Loucy (cell line): ENCODE measurements around the gene HS6ST1.

Source experiments
- H2AFZ ChIP-seq: fragments of 200-600 bp; sonication (generic); 2 replicates; pipeline ENCODE4 v1.6.0; 2016; ENCODE audit warnings: antibody characterized with exemption, mild to moderate bottlenecking, low read length, moderate library complexity
- H3F3A ChIP-seq: fragments of 200-600 bp; 2 replicates; pipeline ENCODE4 v1.6.0; 2016; ENCODE audit warnings: antibody characterized with exemption, low read depth, mild to moderate bottlenecking
- H3K27me3 ChIP-seq: fragments of 200-600 bp; sonication (generic); 2 replicates; pipeline ENCODE4 v1.6.1; 2014; ENCODE audit warnings: low read length, mild to moderate bottlenecking; ENCODE audit not compliant: insufficient read depth, poor library complexity, severe bottlenecking
- H3K36me3 ChIP-seq: fragments of 200-600 bp; sonication (generic); 2 replicates; pipeline ENCODE4 v1.6.1; 2016; ENCODE audit warnings: low read length; ENCODE audit not compliant: insufficient read depth
- H3K4me1 ChIP-seq: fragments of 200-600 bp; sonication (generic); 2 replicates; pipeline ENCODE4 v1.5.1; 2014; ENCODE audit warnings: low read length, mild to moderate bottlenecking; ENCODE audit not compliant: insufficient read depth, poor library complexity, severe bottlenecking
- H3K4me2 ChIP-seq: fragments of 200-600 bp; sonication (generic); 2 replicates; pipeline ENCODE4 v1.6.0; 2014; ENCODE audit warnings: antibody characterized with exemption, low read length, low read depth, mild to moderate bottlenecking; ENCODE audit not compliant: poor library complexity, severe bottlenecking
- H3K4me3 ChIP-seq: fragments of 200-600 bp; sonication (generic); 2 replicates; pipeline ENCODE4 v1.5.1; 2014; ENCODE audit warnings: low read length, mild to moderate bottlenecking, mixed read lengths; ENCODE audit not compliant: poor library complexity, severe bottlenecking
- H3K79me2 ChIP-seq: fragments of 200-600 bp; sonication (generic); 2 replicates; pipeline ENCODE4 v1.6.1; 2014; ENCODE audit warnings: low read length; ENCODE audit not compliant: insufficient read depth
- H3K9ac ChIP-seq: fragments of 200-600 bp; sonication (generic); 2 replicates; pipeline ENCODE4 v1.6.0; 2014; ENCODE audit warnings: mild to moderate bottlenecking, low read depth, low read length, moderate library complexity; ENCODE audit not compliant: poor library complexity, severe bottlenecking
- H3K9me2 ChIP-seq: fragments of 200-600 bp; sonication (generic); replicated peaks from 2 replicates; pipeline ENCODE4 v1.6.1; 2016; ENCODE audit warnings: low read depth, low read length, mixed read lengths
- H3K9me3 ChIP-seq: fragments of 200-600 bp; sonication (generic); 2 replicates; pipeline ENCODE4 v1.6.1; 2014; ENCODE audit warnings: mild to moderate bottlenecking, antibody characterized with exemption, low read length, low read depth; ENCODE audit not compliant: insufficient read depth
- H4K20me1 ChIP-seq: fragments of 200-600 bp; sonication (generic); 2 replicates; pipeline ENCODE4 v1.6.0; 2014; ENCODE audit warnings: antibody characterized with exemption, low read length, mild to moderate bottlenecking; ENCODE audit not compliant: insufficient read depth, poor library complexity, severe bottlenecking
- CTCF ChIP-seq: fragments of 200-600 bp; sonication (generic); conservative IDR thresholded peaks from 2 replicates; pipeline ENCODE4 v1.5.1; 2014; ENCODE audit warnings: mild to moderate bottlenecking, antibody characterized with exemption, low read length
- EZH2phosphoT487 ChIP-seq: fragments of 200-600 bp; IDR thresholded peaks from 2 replicates; pipeline ENCODE4 v1.6.1; 2018; ENCODE audit warnings: antibody characterized with exemption, mild to moderate bottlenecking, moderate library complexity, borderline replicate concordance

Gene HS6ST1

GRCh38 chr2:128299628-128300027 is 19.0 kb downstream of the HS6ST1 start:
- H3F3A ChIP-seq: peaks cover 4% of the 10 kb centered on the region; the same call in 1 of the 2 replicates
- no peaks in the 10 kb centered on the region for H3K9me2 ChIP-seq
- no peaks in the 10 kb centered on the region for H3K27me3 ChIP-seq
- peaks cover 100% of the 10 kb centered on the region for H3K79me2 ChIP-seq
- TF ChIP-seq EZH2phosphoT487 (no peak), CTCF (no peak)
- H3K4me1 ChIP-seq: peaks cover 16% of the 10 kb centered on the region
- no peak overlapping the region for H3K9ac ChIP-seq
- H3K36me3 ChIP-seq: peaks cover 98% of the 10 kb centered on the region
- peaks cover 100% of the 10 kb centered on the region for H4K20me1 ChIP-seq
- no peak overlapping the region for H3K4me3 ChIP-seq
- H3K4me2 ChIP-seq: peak overlapping the region; percentile 28
- H3K9me3 ChIP-seq: no peaks in the 10 kb centered on the region
- H2AFZ ChIP-seq: no peak overlapping the region

GRCh38 chr2:128298846-128299507 is 19.7 kb downstream of the HS6ST1 start:
- H3K9me2 ChIP-seq: no peaks in the 10 kb centered on the region
- no peak overlapping the region for H3K4me3 ChIP-seq
- TF ChIP-seq EZH2phosphoT487: no peak
- TF ChIP-seq CTCF: no peak
- H3K36me3 ChIP-seq: peaks cover 98% of the 10 kb centered on the region
- H3K79me2 ChIP-seq: peaks cover 100% of the 10 kb centered on the region
- H3F3A ChIP-seq: peaks cover 4% of the 10 kb centered on the region; the same call in 1 of the 2 replicates
- no peaks in the 10 kb centered on the region for H3K27me3 ChIP-seq
- peaks cover 11% of the 10 kb centered on the region for H3K4me1 ChIP-seq
- H4K20me1 ChIP-seq: peaks cover 100% of the 10 kb centered on the region
- no peak overlapping the region for H2AFZ ChIP-seq
- H3K9ac ChIP-seq: no peak overlapping the region
- H3K9me3 ChIP-seq: no peaks in the 10 kb centered on the region
- H3K4me2 ChIP-seq: peak overlapping the region; percentile 28

GRCh38 chr2:128298286-128298685 is 20.4 kb downstream of the HS6ST1 start:
- Histone ChIP-seq H3K9ac (no peak overlapping the region), H3K36me3 (peaks cover 98% of the 10 kb centered on the region), H3K4me1 (peaks cover 10% of the 10 kb centered on the region), H3K9me2 (no peaks in the 10 kb centered on the region), H3F3A (peaks cover 4% of the 10 kb centered on the region; the same call in 1 of the 2 replicates), H3K79me2 (peaks cover 100% of the 10 kb centered on the region), H3K4me3 (no peak overlapping the region), H2AFZ (no peak overlapping the region), H4K20me1 (peaks cover 100% of the 10 kb centered on the region), H3K27me3 (no peaks in the 10 kb centered on the region), H3K4me2 (peak overlapping the region; percentile 28), H3K9me3 (no peaks in the 10 kb centered on the region)
- TF ChIP-seq CTCF: no peak
- no peak for TF ChIP-seq EZH2phosphoT487
